Prostate gland (tissue), 2 donors: ENCODE measurements around the gene SRGAP1. TPM values are rescaled to one million over a fixed set of nuclear protein-coding genes. Genes with fewer than 3 reads are reported as not detected.
"Not testable (repeated sequence)": the region's sequence is repeated elsewhere in the genome, so short reads cannot be mapped to it uniquely, and the experiment has no call there.

Source experiments
- DNase-seq: peaks from one replicate; pipeline ENCODE4 v3.0.0-alpha.2; 2019; ENCODE audit warnings: low spot score
- H3K27ac ChIP-seq, 2 donors: fragments of 200-600 bp; sonication (generic); 2 replicates each; pipeline ENCODE4 v1.5.1; 2017 to 2019
- H3K27me3 ChIP-seq: fragments of 200-600 bp; sonication (generic); replicated peaks from 2 replicates; pipeline ENCODE4 v1.5.1; 2019; ENCODE audit not compliant: insufficient read depth
- H3K36me3 ChIP-seq, 2 donors: fragments of 200-600 bp; sonication (generic); 1 replicate in 1 of 2; 2 replicates in 1 of 2; pipeline versions ENCODE4 v1.5.1 to v1.8.1; 2017 to 2019
- H3K4me1 ChIP-seq: fragments of 200-600 bp; sonication (generic); replicated peaks from 2 replicates; pipeline ENCODE4 v1.5.1; 2019
- H3K4me3 ChIP-seq, 2 donors: fragments of 200-600 bp; sonication (generic); 2 replicates each; pipeline ENCODE4 v1.5.1; 2017 to 2019
- H3K9me3 ChIP-seq: fragments of 200-600 bp; sonication (generic); 2 replicates; pipeline ENCODE4 v1.5.1; 2017
- POLR2A ChIP-seq: fragments of 450-650 bp; IDR thresholded peaks from one replicate; pipeline ENCODE4 v1.6.1; 2016; ENCODE audit warnings: antibody characterized with exemption, mild to moderate bottlenecking
- POLR2AphosphoS5 ChIP-seq: sonication (generic); formaldehyde crosslinking; IDR thresholded peaks from one replicate; pipeline ENCODE4 v1.6.1; 2017; ENCODE audit warnings: antibody characterized with exemption
- WGBS: methylation state at CpG from one replicate; pipeline ENCODE4 v1.1.5; 2018; 5-methylcytosine and 5-hydroxymethylcytosine counted together
- intact Hi-C: fragments of 100-400 bp; cut with DNase I; formaldehyde crosslinking; loops from one replicate; pipeline ENCODE4 v1.14.2; 2022
- total RNA-seq, 2 donors: library from RNA; depleted of rRNA; stranded (reverse); fragments of >200 nt; gene quantifications; one replicate each; pipeline ENCODE4 v1.1.0, GENCODE V29; 2016
- TF ChIP-seq, protein P1 (sequence below), 4 experiments: fragments of 200-600 bp in 2 of 4; fragments of 450-650 bp in 2 of 4; sonication (generic) in 2 of 4; IDR thresholded peaks; 1 replicate in 3 of 4; 2 replicates in 1 of 4; pipeline ENCODE4 v1.5.1; 2016 to 2019; ENCODE audit warnings: antibody characterized with exemption in 4 of 4, mild to moderate bottlenecking in 2 of 4, moderate library complexity in 2 of 4

Gene SRGAP1
- total RNA-seq, 2 donors from 2014 or later = 4.6 to 16.1 TPM

DNA sequence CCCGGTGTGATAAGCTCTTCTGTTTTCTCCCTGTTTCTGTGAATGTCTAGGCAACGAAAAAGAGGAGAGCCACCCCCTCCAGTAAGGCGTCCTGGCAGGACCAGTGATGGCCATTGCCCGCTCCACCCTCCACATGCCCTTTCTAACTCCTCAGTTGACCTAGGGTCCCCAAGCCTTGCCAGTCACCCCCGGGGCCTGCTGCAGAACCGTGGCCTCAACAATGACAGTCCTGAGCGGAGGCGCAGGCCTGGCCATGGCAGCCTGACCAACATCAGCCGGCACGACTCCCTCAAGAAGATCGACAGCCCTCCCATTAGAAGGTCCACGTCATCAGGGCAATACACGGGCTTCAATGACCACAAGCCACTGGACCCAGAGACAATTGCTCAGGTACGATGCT lies 283.3 kb downstream of the SRGAP1 start:
- Histone ChIP-seq H3K4me3 (no peak overlapping the region), H3K27ac (no peak overlapping the region), H3K36me3 (no peaks in the 10 kb centered on the region), H3K9me3 (no peaks in the 10 kb centered on the region), H3K4me1 (no peaks in the 10 kb centered on the region), H3K27me3 (no peaks in the 10 kb centered on the region)
- intact Hi-C loops = no loop called here
- DNase-seq = no peak
- TF ChIP-seq POLR2AphosphoS5 (no peak), POLR2A (no peak)
- TF ChIP-seq, protein P1, sequence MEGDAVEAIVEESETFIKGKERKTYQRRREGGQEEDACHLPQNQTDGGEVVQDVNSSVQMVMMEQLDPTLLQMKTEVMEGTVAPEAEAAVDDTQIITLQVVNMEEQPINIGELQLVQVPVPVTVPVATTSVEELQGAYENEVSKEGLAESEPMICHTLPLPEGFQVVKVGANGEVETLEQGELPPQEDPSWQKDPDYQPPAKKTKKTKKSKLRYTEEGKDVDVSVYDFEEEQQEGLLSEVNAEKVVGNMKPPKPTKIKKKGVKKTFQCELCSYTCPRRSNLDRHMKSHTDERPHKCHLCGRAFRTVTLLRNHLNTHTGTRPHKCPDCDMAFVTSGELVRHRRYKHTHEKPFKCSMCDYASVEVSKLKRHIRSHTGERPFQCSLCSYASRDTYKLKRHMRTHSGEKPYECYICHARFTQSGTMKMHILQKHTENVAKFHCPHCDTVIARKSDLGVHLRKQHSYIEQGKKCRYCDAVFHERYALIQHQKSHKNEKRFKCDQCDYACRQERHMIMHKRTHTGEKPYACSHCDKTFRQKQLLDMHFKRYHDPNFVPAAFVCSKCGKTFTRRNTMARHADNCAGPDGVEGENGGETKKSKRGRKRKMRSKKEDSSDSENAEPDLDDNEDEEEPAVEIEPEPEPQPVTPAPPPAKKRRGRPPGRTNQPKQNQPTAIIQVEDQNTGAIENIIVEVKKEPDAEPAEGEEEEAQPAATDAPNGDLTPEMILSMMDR (IDR thresholded peaks at IDR 0.05) = no peak
- 95% methylated on average over 14 of the region's 14 CpGs for WGBS

DNA sequence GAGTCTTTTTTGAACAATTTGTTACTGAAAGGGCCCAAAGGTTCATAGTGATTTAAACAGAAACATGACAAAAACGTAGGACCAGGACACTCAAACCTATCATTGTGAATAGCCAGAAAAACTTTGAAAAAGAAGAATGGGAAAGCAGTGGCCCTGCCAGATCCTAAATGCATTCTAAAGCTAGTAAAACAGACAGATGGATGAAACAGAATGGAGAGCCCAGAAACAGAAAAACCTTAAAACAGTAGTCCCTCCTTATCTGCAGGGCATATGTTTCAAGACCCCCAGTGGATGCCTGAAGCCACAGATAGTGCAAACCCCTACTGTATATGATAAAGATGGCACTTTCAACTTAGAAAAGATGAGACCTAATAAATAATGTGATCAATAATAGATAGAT lies 283.9 kb downstream of the SRGAP1 start:
- no peak for DNase-seq
- 74% methylated on average over 1 of the region's 1 CpG for WGBS
- Histone ChIP-seq H3K4me1 (no peaks in the 10 kb centered on the region), H3K4me3 (no peak overlapping the region), H3K27me3 (no peaks in the 10 kb centered on the region), H3K27ac (no peak overlapping the region), H3K36me3 (no peaks in the 10 kb centered on the region), H3K9me3 (no peaks in the 10 kb centered on the region)
- TF ChIP-seq, protein P1 (IDR thresholded peaks at IDR 0.05) = no peak
- TF ChIP-seq POLR2A (no peak), POLR2AphosphoS5 (no peak)
- intact Hi-C loops = no loop called here

- H3K27me3 ChIP-seq, H3K27ac ChIP-seq, H3K4me1 ChIP-seq, DNase-seq, H3K36me3 ChIP-seq, H3K4me3 ChIP-seq, H3K9me3 ChIP-seq, intact Hi-C loops: not testable (repeated sequence)
- WGBS = 94% methylated on average over 2 of the region's 2 CpGs
These were observed 286.0 kb downstream of the SRGAP1 start for GRCh38 chr12:64130476-64130875.

DNA sequence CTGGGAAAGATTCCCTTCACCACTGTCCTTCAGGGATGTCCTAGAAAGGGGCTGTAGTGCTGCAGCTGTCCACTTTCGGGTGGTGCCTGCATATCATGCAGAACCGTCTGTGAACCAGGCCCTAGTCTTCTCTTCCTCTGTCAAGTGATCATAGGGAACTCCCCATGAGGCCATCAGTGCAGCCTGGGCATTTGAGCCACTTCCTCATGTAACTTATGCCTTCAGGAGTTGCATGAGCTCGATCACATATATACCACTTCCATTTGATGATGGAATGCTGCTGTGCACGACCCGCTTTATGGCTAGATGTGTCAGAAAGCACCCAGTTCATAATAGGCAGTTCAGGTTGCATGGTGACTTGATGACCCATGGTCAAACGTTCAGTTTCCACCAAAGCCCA lies 287.0 kb downstream of the SRGAP1 start:
- H3K4me1 ChIP-seq, DNase-seq, intact Hi-C loops, H3K27ac ChIP-seq, H3K9me3 ChIP-seq, H3K27me3 ChIP-seq, H3K4me3 ChIP-seq, H3K36me3 ChIP-seq: not testable (repeated sequence)
- WGBS = 97% methylated on average over 6 of the region's 6 CpGs

- H3K36me3 ChIP-seq, DNase-seq, H3K27me3 ChIP-seq, intact Hi-C loops, H3K9me3 ChIP-seq, H3K4me3 ChIP-seq, H3K4me1 ChIP-seq, H3K27ac ChIP-seq: not testable (repeated sequence)
- WGBS = 100% methylated on average over 2 of the region's 2 CpGs
These were observed 288.2 kb downstream of the SRGAP1 start for GRCh38 chr12:64132672-64133071.

DNA sequence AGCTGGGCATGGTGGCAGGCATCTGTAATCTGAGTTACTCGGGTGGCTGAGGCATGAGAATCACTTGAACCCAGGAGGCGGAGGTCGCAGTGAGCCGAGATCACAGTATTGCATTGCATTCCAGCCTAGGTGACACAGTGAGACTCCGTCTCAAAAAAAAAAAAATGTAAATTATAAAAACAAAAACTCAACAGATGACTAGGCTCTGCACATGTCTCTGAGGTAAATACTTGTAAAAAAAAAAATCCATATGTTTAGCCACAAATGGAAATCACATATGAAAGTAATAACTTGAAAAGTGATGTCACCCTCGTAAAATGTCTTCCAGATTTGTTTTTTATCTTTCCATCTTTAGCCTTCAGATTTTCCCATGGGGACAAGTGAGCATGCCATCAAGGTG lies 292.6 kb downstream of the SRGAP1 start:
- Histone ChIP-seq H3K9me3 (no peaks in the 10 kb centered on the region), H3K27me3 (no peaks in the 10 kb centered on the region), H3K36me3 (no peaks in the 10 kb centered on the region), H3K27ac (no peak overlapping the region), H3K4me3 (no peak overlapping the region), H3K4me1 (no peaks in the 10 kb centered on the region)
- WGBS = 87% methylated on average over 6 of the region's 6 CpGs
- DNase-seq = no peak
- intact Hi-C loops = no loop called here
- no peak for TF ChIP-seq POLR2A
- no peak for TF ChIP-seq POLR2AphosphoS5
- TF ChIP-seq, protein P1 (IDR thresholded peaks at IDR 0.05) = no peak

DNA sequence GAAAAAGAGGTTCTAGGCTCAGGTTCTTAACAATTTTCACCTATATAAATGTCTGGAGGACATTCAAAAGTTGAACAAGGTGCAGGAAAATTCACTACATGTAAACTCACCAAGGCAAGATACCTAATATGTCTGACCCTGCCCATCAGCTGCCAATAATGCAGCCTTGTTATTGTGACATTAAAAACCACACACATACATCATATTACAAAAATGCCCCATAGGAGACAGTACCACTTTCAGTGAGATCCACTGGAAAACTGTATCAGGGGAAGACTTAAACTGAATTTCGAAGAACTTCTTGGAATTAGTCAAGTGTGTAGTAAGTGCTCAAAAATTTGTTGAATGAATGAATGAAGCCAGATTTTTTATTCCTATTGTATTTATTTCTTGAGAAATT lies 294.5 kb downstream of the SRGAP1 start:
- 100% methylated on average over 1 of the region's 1 CpG for WGBS
- intact Hi-C loops = no loop called here

More for the DNA sequence above, 294.5 kb downstream of the SRGAP1 start:
- H3K27ac ChIP-seq = no peak overlapping the region
- no peak overlapping the region for H3K4me3 ChIP-seq
- no peaks in the 10 kb centered on the region for H3K4me1 ChIP-seq
- TF ChIP-seq, protein P1 (IDR thresholded peaks at IDR 0.05) = no peak
- no peak for TF ChIP-seq POLR2A
- TF ChIP-seq POLR2AphosphoS5 = no peak
- H3K36me3 ChIP-seq = no peaks in the 10 kb centered on the region
- DNase-seq = no peak
- no peaks in the 10 kb centered on the region for H3K9me3 ChIP-seq
- H3K27me3 ChIP-seq = no peaks in the 10 kb centered on the region
